Mesendoderm (in vitro differentiated cells): ENCODE measurements around the gene P2RY6.

ENCODE experiments used
- DNase-seq: peaks from one replicate; pipeline ENCODE4 v3.0.0; 2013
- H2AK5ac ChIP-seq: 2 replicates; pipeline ENCODE4 v1.6.1; 2013; ENCODE audit warnings: low read length, inconsistent platforms
- H2BK120ac ChIP-seq: 2 replicates; pipeline ENCODE4 v1.6.1; 2013; ENCODE audit warnings: low read depth, mild to moderate bottlenecking, low read length, moderate library complexity, mixed read lengths
- H2BK15ac ChIP-seq: replicated peaks from 2 replicates; pipeline ENCODE4 v1.6.1; 2013; ENCODE audit warnings: low read depth, mild to moderate bottlenecking, moderate library complexity
- H2BK5ac ChIP-seq: 2 replicates; pipeline ENCODE4 v1.6.1; 2013; ENCODE audit warnings: low read length, inconsistent platforms
- H3K18ac ChIP-seq: 2 replicates; pipeline ENCODE4 v1.6.1; 2013; ENCODE audit warnings: mild to moderate bottlenecking, low read length, mixed read lengths
- H3K23ac ChIP-seq: one replicate; pipeline ENCODE4 v1.6.1; 2013; ENCODE audit warnings: low read length
- H3K27ac ChIP-seq: 2 replicates; pipeline ENCODE4 v1.5.1; 2013; ENCODE audit warnings: low read depth, mild to moderate bottlenecking, inconsistent platforms, low read length, moderate library complexity
- H3K27me3 ChIP-seq: 2 replicates; pipeline ENCODE4 v1.6.1; 2013; ENCODE audit warnings: low read length, control low read depth, mild to moderate bottlenecking, inconsistent platforms; ENCODE audit not compliant: insufficient read depth, poor library complexity
- H3K36me3 ChIP-seq: 2 replicates; pipeline ENCODE4 v1.6.1; 2013; ENCODE audit warnings: low read length, inconsistent platforms; ENCODE audit not compliant: control insufficient read depth, insufficient read depth
- H3K4ac ChIP-seq: one replicate; pipeline ENCODE4 v1.6.1; 2013; ENCODE audit warnings: low read depth, mild to moderate bottlenecking, low read length, moderate library complexity
- H3K4me1 ChIP-seq: 2 replicates; pipeline ENCODE4 v1.6.1; 2013; ENCODE audit warnings: low read depth, low read length, inconsistent platforms; ENCODE audit not compliant: control insufficient read depth
- H3K4me2 ChIP-seq: 2 replicates; pipeline ENCODE4 v1.6.1; 2013; ENCODE audit warnings: low read length
- H3K4me3 ChIP-seq: 2 replicates; pipeline ENCODE4 v1.5.1; 2013; ENCODE audit warnings: mild to moderate bottlenecking, low read length
- H3K56ac ChIP-seq: one replicate; pipeline ENCODE4 v1.6.1; 2013; ENCODE audit warnings: low read length
- H3K79me1 ChIP-seq: 2 replicates; pipeline ENCODE4 v1.6.1; 2013; ENCODE audit warnings: low read length, inconsistent platforms
- H3K79me2 ChIP-seq: 2 replicates; pipeline ENCODE4 v1.6.1; 2013; ENCODE audit warnings: mild to moderate bottlenecking, low read length; ENCODE audit not compliant: control insufficient read depth, insufficient read depth
- H3K9ac ChIP-seq: 2 replicates; pipeline ENCODE4 v1.6.1; 2013; ENCODE audit warnings: low read length, inconsistent platforms
- H4K5ac ChIP-seq: one replicate; pipeline ENCODE4 v1.6.1; 2013; ENCODE audit warnings: low read length
- H4K8ac ChIP-seq: one replicate; pipeline ENCODE4 v1.6.1; 2013; ENCODE audit warnings: low read depth, mild to moderate bottlenecking, control low read depth, low read length, moderate library complexity
- WGBS: extraction: QIAGEN DNeasy Blood & Tissue Kit; methylation state at CpG from one replicate; pipeline ENCODE4 v1.1.7; 2013; ENCODE audit warnings: low lambda C conversion rate, missing lambda C conversion rate; ENCODE audit not compliant: insufficient coverage; ENCODE audit errors: extremely low coverage; 5-methylcytosine and 5-hydroxymethylcytosine counted together

The P2RY6 gene

DNA sequence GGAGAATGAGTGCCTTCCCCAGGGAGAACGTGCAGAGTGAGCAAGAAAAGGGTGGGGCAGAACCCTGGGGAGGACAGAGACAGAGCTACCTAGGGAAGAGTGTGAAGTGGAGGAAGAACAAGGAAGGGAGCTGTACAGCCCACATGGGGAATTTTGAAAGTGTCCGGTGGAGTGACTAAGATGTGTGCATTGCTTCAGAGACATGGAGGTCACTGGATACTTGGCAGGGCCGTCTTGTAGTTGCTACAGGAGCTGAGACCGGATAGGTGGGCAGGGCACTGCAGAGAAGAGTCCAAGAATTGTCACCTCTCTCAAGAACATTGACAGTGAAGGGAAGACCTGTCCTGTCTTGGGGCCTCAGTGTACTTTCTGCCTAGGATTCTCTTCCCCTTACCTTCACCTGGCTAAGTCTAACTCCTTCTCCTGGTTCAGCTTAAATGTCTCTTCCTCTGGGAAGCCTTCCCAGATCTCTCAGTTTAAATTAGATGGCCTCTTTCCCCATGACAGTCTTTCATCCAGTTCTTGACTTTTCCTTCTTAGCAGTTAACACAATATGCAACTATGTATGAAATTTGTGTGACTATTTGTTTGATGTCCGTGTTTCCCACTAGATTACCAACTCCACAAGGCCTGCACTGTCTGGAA lies 9.2 kb upstream of the P2RY6 start:
- Histone ChIP-seq H3K27ac (no peak overlapping the region), H3K56ac (no peak overlapping the region), H3K27me3 (peaks cover 2% of the 10 kb centered on the region), H3K79me2 (no peaks in the 10 kb centered on the region), H3K4me2 (no peak overlapping the region), H2BK120ac (no peak overlapping the region), H2BK5ac (no peak overlapping the region), H3K4ac (no peak overlapping the region), H3K4me3 (no peak overlapping the region), H3K23ac (no peak overlapping the region), H3K79me1 (no peaks in the 10 kb centered on the region), H3K4me1 (no peaks in the 10 kb centered on the region), H2AK5ac (no peak overlapping the region), H4K5ac (no peak overlapping the region), H3K9ac (no peak overlapping the region), H2BK15ac (no peak overlapping the region), H4K8ac (no peak overlapping the region), H3K36me3 (no peaks in the 10 kb centered on the region), H3K18ac (no peak overlapping the region)
- no CpG with 5 or more reads among the region's 5 CpGs for WGBS
- no peak for DNase-seq

- no peak overlapping the region for H3K23ac ChIP-seq
- no peaks in the 10 kb centered on the region for H3K4me1 ChIP-seq
- H3K4ac ChIP-seq = no peak overlapping the region
- no peak overlapping the region for H3K56ac ChIP-seq
- no peak for DNase-seq
- H2BK5ac ChIP-seq = no peak overlapping the region
- WGBS = no CpG with 5 or more reads among the region's 2 CpGs
- no peak overlapping the region for H4K8ac ChIP-seq
- no peak overlapping the region for H2BK15ac ChIP-seq
- H3K36me3 ChIP-seq = no peaks in the 10 kb centered on the region
- no peak overlapping the region for H2BK120ac ChIP-seq
- no peaks in the 10 kb centered on the region for H3K79me2 ChIP-seq
- H2AK5ac ChIP-seq = no peak overlapping the region
- no peak overlapping the region for H3K4me3 ChIP-seq
- no peaks in the 10 kb centered on the region for H3K79me1 ChIP-seq
- no peak overlapping the region for H3K9ac ChIP-seq
- peaks cover 2% of the 10 kb centered on the region for H3K27me3 ChIP-seq
- H3K4me2 ChIP-seq = no peak overlapping the region
- H3K18ac ChIP-seq = no peak overlapping the region
- no peak overlapping the region for H4K5ac ChIP-seq
- no peak overlapping the region for H3K27ac ChIP-seq
Observed at GRCh38 chr11:73263640-73264039, 8.5 kb upstream of the P2RY6 start.

DNA sequence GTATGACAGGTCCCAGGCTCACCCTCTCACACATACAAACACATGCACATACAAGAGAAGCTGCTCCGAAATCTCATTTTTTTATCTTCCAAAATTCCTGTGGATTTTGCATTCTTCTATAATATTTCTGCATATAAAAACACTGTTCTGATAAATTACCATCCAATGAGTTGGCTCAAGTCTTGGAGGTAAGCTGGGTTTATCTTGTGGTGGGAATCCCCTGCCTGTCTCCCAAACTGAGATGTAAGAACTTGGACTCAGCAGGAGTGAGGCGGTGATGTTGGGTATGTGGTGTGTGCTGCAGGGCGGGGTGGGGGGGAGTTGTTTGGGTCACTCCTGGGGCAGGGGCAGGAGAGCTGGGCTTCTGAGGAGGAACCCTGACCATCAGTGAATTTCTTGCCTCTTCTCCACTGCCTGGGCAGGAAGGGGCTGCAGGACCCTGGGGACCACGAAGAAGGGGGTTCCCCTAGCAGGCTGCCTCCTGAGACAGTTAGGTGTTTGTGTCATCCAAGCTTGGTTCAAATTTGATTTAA lies 6.8 kb upstream of the P2RY6 start:
- Histone ChIP-seq H2BK120ac (no peak overlapping the region), H3K79me1 (no peaks in the 10 kb centered on the region), H3K4me1 (peaks cover 2% of the 10 kb centered on the region), H3K27me3 (peaks cover 2% of the 10 kb centered on the region), H3K79me2 (no peaks in the 10 kb centered on the region), H3K9ac (no peak overlapping the region), H3K4me3 (no peak overlapping the region), H2BK15ac (no peak overlapping the region), H3K56ac (no peak overlapping the region), H4K5ac (no peak overlapping the region), H3K36me3 (no peaks in the 10 kb centered on the region), H2AK5ac (no peak overlapping the region), H3K4ac (no peak overlapping the region), H3K4me2 (no peak overlapping the region), H3K27ac (no peak overlapping the region), H2BK5ac (no peak overlapping the region), H3K18ac (no peak overlapping the region), H4K8ac (no peak overlapping the region), H3K23ac (no peak overlapping the region)
- DNase-seq = no peak
- WGBS = no CpG with 5 or more reads among the region's 4 CpGs

- Histone ChIP-seq H3K4me2 (no peak overlapping the region), H3K9ac (no peak overlapping the region), H4K8ac (no peak overlapping the region), H2AK5ac (no peak overlapping the region), H4K5ac (no peak overlapping the region), H2BK5ac (no peak overlapping the region), H3K4me3 (no peak overlapping the region), H3K79me1 (no peaks in the 10 kb centered on the region), H3K27me3 (peaks cover 2% of the 10 kb centered on the region), H2BK120ac (no peak overlapping the region), H3K4me1 (peaks cover 2% of the 10 kb centered on the region), H3K18ac (no peak overlapping the region), H3K27ac (no peak overlapping the region), H3K36me3 (no peaks in the 10 kb centered on the region), H3K23ac (no peak overlapping the region), H3K79me2 (no peaks in the 10 kb centered on the region), H3K56ac (no peak overlapping the region), H3K4ac (no peak overlapping the region), H2BK15ac (no peak overlapping the region)
- no peak for DNase-seq
- WGBS = no CpG with 5 or more reads among the region's 3 CpGs
Observed at GRCh38 chr11:73265853-73266645, 6.1 kb upstream of the P2RY6 start.

DNA sequence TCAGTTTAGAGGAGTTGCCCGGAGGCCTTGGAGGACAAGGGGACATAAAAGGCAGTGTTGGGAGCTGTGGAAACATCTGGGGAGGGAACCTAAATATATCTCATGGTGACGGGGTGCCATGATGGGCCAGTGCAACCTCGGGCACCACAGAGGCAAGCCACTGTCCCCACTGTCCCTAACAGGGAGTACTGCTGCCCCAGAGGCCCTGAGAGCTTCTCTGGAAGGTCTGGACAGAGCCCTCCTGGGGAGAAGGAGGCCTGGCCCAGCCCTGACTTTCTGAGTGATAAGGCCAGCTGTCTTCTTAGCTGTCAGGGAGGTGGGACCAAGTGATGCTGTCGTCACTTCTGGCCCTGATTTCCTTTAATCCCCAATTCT lies 5.5 kb upstream of the P2RY6 start:
- DNase-seq = no peak
- no peak overlapping the region for H2BK15ac ChIP-seq
- no CpG with 5 or more reads among the region's 4 CpGs for WGBS

More for the DNA sequence above, 5.5 kb upstream of the P2RY6 start:
- Histone ChIP-seq H3K56ac (no peak overlapping the region), H3K36me3 (no peaks in the 10 kb centered on the region), H3K79me1 (no peaks in the 10 kb centered on the region), H3K4me3 (no peak overlapping the region), H2AK5ac (no peak overlapping the region), H3K18ac (no peak overlapping the region), H3K79me2 (no peaks in the 10 kb centered on the region), H3K23ac (no peak overlapping the region), H3K4me2 (no peak overlapping the region), H3K27ac (no peak overlapping the region), H3K4ac (no peak overlapping the region), H2BK5ac (no peak overlapping the region), H4K8ac (no peak overlapping the region), H2BK120ac (no peak overlapping the region), H3K27me3 (peaks cover 2% of the 10 kb centered on the region), H4K5ac (no peak overlapping the region), H3K9ac (no peak overlapping the region), H3K4me1 (peaks cover 2% of the 10 kb centered on the region)
